Prostate gland (tissue), 2 donors: ENCODE results near the gene FBXL17.

Experiments used
- CTCF ChIP-seq, 4 experiments: fragments of 200-600 bp in 2 of 4; fragments of 450-650 bp in 2 of 4; sonication (generic) in 2 of 4; IDR thresholded peaks; 1 replicate in 3 of 4; 2 replicates in 1 of 4; pipeline ENCODE4 v1.5.1; 2016 to 2019; ENCODE audit warnings: antibody characterized with exemption in 4 of 4, mild to moderate bottlenecking in 2 of 4, moderate library complexity in 2 of 4
- POLR2AphosphoS5 ChIP-seq: sonication (generic); formaldehyde crosslinking; IDR thresholded peaks from one replicate; pipeline ENCODE4 v1.6.1; 2017; ENCODE audit warnings: antibody characterized with exemption

- TF ChIP-seq POLR2AphosphoS5 (no peak), CTCF (IDR thresholded peaks at IDR 0.05) (no peak)
These were observed 488.3 kb downstream of the FBXL17 start for GRCh38 chr5:107893642-107894041.
